GM21367 (cell line): ENCODE results near the gene DENND6A.
"Not testable (repeated sequence)": the region's sequence is repeated elsewhere in the genome, so short reads cannot be mapped to it uniquely, and the experiment has no call there.

Source experiments
- ATAC-seq: cut with Tn5 transposase; IDR thresholded peaks from one replicate; pipeline ENCODE4 v1.9.1; 2021; ENCODE audit not compliant: unreplicated experiment

DENND6A gene

GRCh38 chr3:57696801-57697321 is 4.0 kb upstream of the DENND6A start:
- no peak for ATAC-seq

- ATAC-seq: no peak
These were observed 1.3 kb upstream of the DENND6A start for GRCh38 chr3:57694146-57694545.

GRCh38 chr3:57692133-57692395 is 813 bp downstream of the DENND6A start:
- not testable (repeated sequence) for ATAC-seq

GRCh38 chr3:57691411-57692132 is 1.3 kb downstream of the DENND6A start:
- ATAC-seq: no peak

GRCh38 chr3:57689367-57690053 is 3.4 kb downstream of the DENND6A start:
- no peak for ATAC-seq

GRCh38 chr3:57688291-57688690 is 4.6 kb downstream of the DENND6A start:
- ATAC-seq: no peak

GRCh38 chr3:57683286-57683685 is 9.6 kb downstream of the DENND6A start:
- ATAC-seq: no peak

GRCh38 chr3:57682284-57682683 is 10.6 kb downstream of the DENND6A start:
- no peak for ATAC-seq

- no peak for ATAC-seq
These were observed 11.2 kb downstream of the DENND6A start for GRCh38 chr3:57681691-57682090.

- no peak for ATAC-seq
These were observed 12.8 kb downstream of the DENND6A start for GRCh38 chr3:57680046-57680445.

GRCh38 chr3:57675530-57675929 is 17.3 kb downstream of the DENND6A start:
- ATAC-seq: no peak

- no peak for ATAC-seq
These were observed 19.7 kb downstream of the DENND6A start for GRCh38 chr3:57673156-57673555.

GRCh38 chr3:57670543-57670942 is 22.3 kb downstream of the DENND6A start:
- no peak for ATAC-seq

- ATAC-seq: no peak
These were observed 31.5 kb downstream of the DENND6A start for GRCh38 chr3:57661404-57661803.

- ATAC-seq: no peak
These were observed 33.0 kb downstream of the DENND6A start for GRCh38 chr3:57659806-57660439.

GRCh38 chr3:57659004-57659673 is 33.7 kb downstream of the DENND6A start:
- no peak for ATAC-seq

GRCh38 chr3:57658536-57658935 is 34.3 kb downstream of the DENND6A start:
- no peak for ATAC-seq

- no peak for ATAC-seq
These were observed 37.1 kb downstream of the DENND6A start for GRCh38 chr3:57655727-57656126.

- no peak for ATAC-seq
These were observed 38.6 kb downstream of the DENND6A start for GRCh38 chr3:57654267-57654666.

- ATAC-seq: no peak
These were observed 40.7 kb downstream of the DENND6A start for GRCh38 chr3:57652203-57652602.

GRCh38 chr3:57647292-57647940 is 45.5 kb downstream of the DENND6A start:
- ATAC-seq: no peak
